Measurements from ENCODE around the gene NR2C2.

The NR2C2 gene

DNA sequence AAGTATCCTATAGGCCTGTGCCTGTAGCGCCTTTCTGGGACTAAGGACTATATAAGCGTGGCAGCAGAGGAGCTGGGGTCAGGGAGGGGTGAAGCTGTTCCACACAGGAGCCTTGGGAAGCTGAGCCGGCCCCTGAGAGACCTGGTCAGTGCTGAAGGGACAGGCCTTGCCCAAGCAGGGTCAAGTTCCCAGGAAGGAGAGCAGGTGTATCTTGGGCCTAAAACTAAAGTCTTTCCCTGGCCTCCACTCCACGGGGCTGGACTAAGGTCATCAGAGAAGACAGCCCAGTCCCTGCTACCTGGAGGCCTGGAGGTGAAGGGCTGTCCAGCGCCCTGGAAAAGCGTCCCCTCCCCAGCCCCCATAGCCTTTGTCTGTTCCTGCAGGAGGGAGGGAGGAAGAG lies 23.9 kb upstream of the NR2C2 start:
- no peak overlapping the region for H3K27ac ChIP-seq
- TF ChIP-seq, protein P1, sequence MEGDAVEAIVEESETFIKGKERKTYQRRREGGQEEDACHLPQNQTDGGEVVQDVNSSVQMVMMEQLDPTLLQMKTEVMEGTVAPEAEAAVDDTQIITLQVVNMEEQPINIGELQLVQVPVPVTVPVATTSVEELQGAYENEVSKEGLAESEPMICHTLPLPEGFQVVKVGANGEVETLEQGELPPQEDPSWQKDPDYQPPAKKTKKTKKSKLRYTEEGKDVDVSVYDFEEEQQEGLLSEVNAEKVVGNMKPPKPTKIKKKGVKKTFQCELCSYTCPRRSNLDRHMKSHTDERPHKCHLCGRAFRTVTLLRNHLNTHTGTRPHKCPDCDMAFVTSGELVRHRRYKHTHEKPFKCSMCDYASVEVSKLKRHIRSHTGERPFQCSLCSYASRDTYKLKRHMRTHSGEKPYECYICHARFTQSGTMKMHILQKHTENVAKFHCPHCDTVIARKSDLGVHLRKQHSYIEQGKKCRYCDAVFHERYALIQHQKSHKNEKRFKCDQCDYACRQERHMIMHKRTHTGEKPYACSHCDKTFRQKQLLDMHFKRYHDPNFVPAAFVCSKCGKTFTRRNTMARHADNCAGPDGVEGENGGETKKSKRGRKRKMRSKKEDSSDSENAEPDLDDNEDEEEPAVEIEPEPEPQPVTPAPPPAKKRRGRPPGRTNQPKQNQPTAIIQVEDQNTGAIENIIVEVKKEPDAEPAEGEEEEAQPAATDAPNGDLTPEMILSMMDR (conservative IDR thresholded peaks at IDR 0.05), result no peak

DNA sequence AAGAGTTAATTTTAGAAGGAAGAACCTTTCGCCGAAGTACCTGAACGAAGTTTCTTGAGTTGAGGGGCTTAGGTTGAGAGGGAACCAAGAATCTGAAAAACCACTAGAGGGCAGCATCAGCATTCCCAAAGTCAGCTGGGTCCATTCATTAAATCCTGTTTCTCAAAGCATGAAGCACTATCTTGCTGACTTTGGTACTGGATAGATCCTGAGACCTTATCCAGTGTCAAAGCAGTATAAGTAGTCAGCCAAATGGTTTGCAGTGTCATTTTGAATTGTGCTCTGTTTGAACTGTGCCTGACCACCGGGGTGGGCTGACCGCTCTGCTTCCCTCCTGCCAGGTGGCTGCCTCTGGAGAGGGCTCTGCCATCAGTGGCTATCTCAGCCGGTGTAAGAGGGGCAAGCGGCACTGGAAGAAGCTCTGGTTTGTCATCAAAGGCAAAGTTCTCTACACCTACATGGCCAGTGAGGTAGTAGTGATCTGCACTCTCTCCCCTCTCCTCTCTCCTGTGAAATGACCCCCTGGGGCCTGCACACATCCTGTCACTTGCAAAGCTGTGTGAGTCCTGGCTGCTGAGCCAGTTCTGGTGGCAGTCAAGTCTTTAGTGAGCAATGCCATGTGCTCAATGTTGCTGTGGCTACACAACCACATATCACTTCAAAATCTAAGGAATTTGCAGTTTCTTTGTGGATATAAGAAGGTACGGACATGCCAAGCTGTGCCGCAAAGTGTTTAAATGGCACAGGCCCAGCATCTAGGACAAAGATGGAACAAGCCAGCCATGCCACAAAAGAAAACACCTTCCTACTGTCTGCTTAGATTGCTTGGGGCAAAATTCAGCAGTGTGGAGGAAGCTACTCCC lies 21.4 kb upstream of the NR2C2 start:
- TF ChIP-seq, protein P1 (conservative IDR thresholded peaks at IDR 0.05), result peak; percentile 90
- H3K27ac ChIP-seq, result peak overlapping the region; percentile 44

GRCh38 chr3:14926592-14926991 lies 20.8 kb upstream of the NR2C2 start:
- H3K27ac ChIP-seq, result peak overlapping the region; percentile 44
- TF ChIP-seq, protein P1 (conservative IDR thresholded peaks at IDR 0.05), result no peak

DNA sequence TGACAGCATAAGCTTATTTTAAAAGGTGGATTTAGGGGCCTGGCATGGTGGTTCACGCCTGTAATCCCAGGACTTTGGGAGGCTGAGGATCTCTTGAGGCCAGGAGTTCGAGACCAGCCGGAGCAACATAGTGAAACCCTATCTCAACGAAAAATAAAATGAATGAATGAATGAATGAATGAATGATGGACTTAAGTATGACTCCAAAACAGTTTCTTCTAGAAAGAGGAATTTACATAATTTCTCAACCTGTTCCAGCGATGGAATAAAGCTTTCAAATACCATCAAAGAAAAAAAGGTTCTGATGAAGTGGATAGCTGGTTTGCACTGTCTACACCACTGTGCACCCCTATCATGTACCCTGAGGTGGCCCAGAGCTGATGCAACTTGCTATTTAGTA lies 20.1 kb upstream of the NR2C2 start:
- TF ChIP-seq, protein P1 (conservative IDR thresholded peaks at IDR 0.05), result no peak
- peak overlapping the region; percentile 44 for H3K27ac ChIP-seq

DNA sequence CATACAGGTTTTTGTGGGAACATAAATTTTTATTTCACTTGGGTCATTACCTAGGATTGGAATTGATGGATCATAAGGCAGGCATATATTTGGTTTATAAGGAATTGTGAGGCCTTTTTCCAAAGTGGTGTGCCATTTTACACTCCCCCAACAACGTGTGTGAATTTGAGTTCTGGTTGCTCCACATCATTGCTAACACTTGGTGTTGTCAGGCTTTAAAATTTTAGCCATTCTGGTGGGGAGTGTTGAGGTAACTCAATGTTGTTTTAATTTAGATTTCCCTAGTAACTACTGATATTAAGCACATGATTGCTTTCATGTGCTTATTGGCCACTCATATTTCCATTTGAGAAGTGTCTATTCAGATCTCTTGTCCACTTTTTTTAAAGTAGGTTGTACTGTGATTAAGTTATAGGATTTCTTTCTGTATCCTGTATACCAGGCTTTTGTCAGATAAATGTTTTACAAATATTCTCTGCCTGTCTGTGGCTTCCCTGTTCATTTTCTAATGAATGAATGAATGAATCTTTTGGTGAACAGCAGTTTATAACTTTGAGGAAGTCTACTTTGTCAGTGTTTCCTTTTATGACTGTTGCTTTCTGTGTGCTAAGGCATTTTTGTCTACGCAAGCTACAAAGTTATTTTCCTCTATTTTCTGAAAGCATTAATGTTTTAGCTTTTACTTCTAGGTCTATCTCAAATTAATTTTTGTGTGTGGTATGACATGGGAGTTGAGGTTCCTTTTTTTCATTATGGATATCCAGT lies 17.9 kb upstream of the NR2C2 start:
- TF ChIP-seq, protein P1 (conservative IDR thresholded peaks at IDR 0.05), result no peak
- H3K27ac ChIP-seq, result no peak overlapping the region

GRCh38 chr3:14933820-14934425 lies 13.5 kb upstream of the NR2C2 start:
- TF ChIP-seq, protein P1 (conservative IDR thresholded peaks at IDR 0.05), result no peak

More at GRCh38 chr3:14933820-14934425, 13.5 kb upstream of the NR2C2 start:
- H3K27ac ChIP-seq, result peak overlapping the region; percentile 82
